ENCODE measurements around the gene DLG5. TPM values are rescaled to one million over a fixed set of nuclear protein-coding genes. Genes with fewer than 3 reads are reported as not detected.

DLG5 gene
- total RNA-seq, 1 donor from 2014 or later = 35.5 TPM

GRCh38 chr10:77782328-77783061, 144.1 kb downstream of the DLG5 start:
- no peak for DNase-seq
- TF ChIP-seq CTCF (IDR thresholded peaks at IDR 0.05; ENCODE audit: partially characterized antibody, unreplicated experiment) = no peak
- Mint-ChIP-seq H3K9me3 (ENCODE audit: unreplicated experiment) (no peaks in the 10 kb centered on the region), H3K4me1 (ENCODE audit: low read depth, unreplicated experiment) (no peaks in the 10 kb centered on the region), H3K27ac (ENCODE audit: unreplicated experiment) (no peak overlapping the region), H3K36me3 (ENCODE audit: unreplicated experiment) (peaks cover 21% of the 10 kb centered on the region), H3K27me3 (ENCODE audit: unreplicated experiment) (no peaks in the 10 kb centered on the region), H3K4me3 (ENCODE audit: unreplicated experiment) (no peak overlapping the region)

- no peak for DNase-seq
- Mint-ChIP-seq H3K27ac (ENCODE audit: unreplicated experiment) (no peak overlapping the region), H3K4me3 (ENCODE audit: unreplicated experiment) (no peak overlapping the region), H3K36me3 (ENCODE audit: unreplicated experiment) (peaks cover 19% of the 10 kb centered on the region), H3K27me3 (ENCODE audit: unreplicated experiment) (no peaks in the 10 kb centered on the region), H3K4me1 (ENCODE audit: low read depth, unreplicated experiment) (no peaks in the 10 kb centered on the region), H3K9me3 (ENCODE audit: unreplicated experiment) (peaks cover 3% of the 10 kb centered on the region)
- no peak for TF ChIP-seq CTCF (IDR thresholded peaks at IDR 0.05; ENCODE audit: partially characterized antibody, unreplicated experiment)
These were observed 144.9 kb downstream of the DLG5 start for GRCh38 chr10:77781451-77782327.

- H3K27ac Mint-ChIP-seq (ENCODE audit: unreplicated experiment) = no peak overlapping the region
- no peaks in the 10 kb centered on the region for H3K27me3 Mint-ChIP-seq (ENCODE audit: unreplicated experiment)
- peaks cover 3% of the 10 kb centered on the region for H3K4me1 Mint-ChIP-seq (ENCODE audit: low read depth, unreplicated experiment)
- H3K9me3 Mint-ChIP-seq (ENCODE audit: unreplicated experiment) = peaks cover 7% of the 10 kb centered on the region
- DNase-seq = no peak
- no peak for TF ChIP-seq CTCF (IDR thresholded peaks at IDR 0.05; ENCODE audit: partially characterized antibody, unreplicated experiment)
- peaks cover 24% of the 10 kb centered on the region for H3K36me3 Mint-ChIP-seq (ENCODE audit: unreplicated experiment)
- no peak overlapping the region for H3K4me3 Mint-ChIP-seq (ENCODE audit: unreplicated experiment)
These were observed 146.4 kb downstream of the DLG5 start for GRCh38 chr10:77780180-77780579.

GRCh38 chr10:77776487-77776886, 150.1 kb downstream of the DLG5 start:
- no peak for DNase-seq
- Mint-ChIP-seq H3K27ac (ENCODE audit: unreplicated experiment) (no peak overlapping the region), H3K9me3 (ENCODE audit: unreplicated experiment) (peaks cover 10% of the 10 kb centered on the region), H3K36me3 (ENCODE audit: unreplicated experiment) (peaks cover 24% of the 10 kb centered on the region), H3K27me3 (ENCODE audit: unreplicated experiment) (peaks cover 2% of the 10 kb centered on the region), H3K4me1 (ENCODE audit: low read depth, unreplicated experiment) (peaks cover 3% of the 10 kb centered on the region), H3K4me3 (ENCODE audit: unreplicated experiment) (no peak overlapping the region)
- no peak for TF ChIP-seq CTCF (IDR thresholded peaks at IDR 0.05; ENCODE audit: partially characterized antibody, unreplicated experiment)
